OCI-LY1 (cell line): ENCODE results near the gene CRYM.
A peak's percentile ranks its signal among the peaks of the same experiment; 100 is the strongest.
"Not testable (repeated sequence)": the region's sequence is repeated elsewhere in the genome, so short reads cannot be mapped to it uniquely, and the experiment has no call there.

Experiments used
- H2AFZ ChIP-seq: fragments of 200-600 bp; sonication (generic), shearing (Covaris generic); 2 replicates; pipeline ENCODE4 v1.6.0; 2014; ENCODE audit warnings: antibody characterized with exemption, mild to moderate bottlenecking, low read length
- H3F3A ChIP-seq: fragments of 200-600 bp; sonication (generic), shearing (Covaris generic); 2 replicates; pipeline ENCODE4 v1.6.0; 2014; ENCODE audit warnings: mild to moderate bottlenecking, antibody characterized with exemption, low read length, moderate library complexity; ENCODE audit not compliant: insufficient read depth
- H3K27ac ChIP-seq: fragments of 200-600 bp; sonication (generic); 2 replicates; pipeline ENCODE4 v1.5.1; 2014; ENCODE audit warnings: low read length, mixed run types, mild to moderate bottlenecking, low read depth; ENCODE audit not compliant: poor library complexity, severe bottlenecking
- H3K27me3 ChIP-seq: fragments of 200-600 bp; sonication (generic); 2 replicates; pipeline ENCODE4 v1.6.0; 2014; ENCODE audit warnings: antibody characterized with exemption, mild to moderate bottlenecking, low read length, moderate library complexity; ENCODE audit not compliant: insufficient read depth
- H3K36me3 ChIP-seq: fragments of 200-600 bp; sonication (generic); 2 replicates; pipeline ENCODE4 v1.6.1; 2014; ENCODE audit warnings: mild to moderate bottlenecking, antibody characterized with exemption, low read length, moderate library complexity, mixed read lengths; ENCODE audit not compliant: insufficient read depth
- H3K4me1 ChIP-seq: fragments of 200-600 bp; sonication (generic); 2 replicates; pipeline ENCODE4 v1.5.1; 2014; ENCODE audit warnings: mild to moderate bottlenecking, low read length, moderate library complexity; ENCODE audit not compliant: insufficient read depth, severe bottlenecking
- H3K4me2 ChIP-seq: fragments of 200-600 bp; sonication (generic), shearing (Covaris generic); 2 replicates; pipeline ENCODE4 v1.6.1; 2014; ENCODE audit warnings: low read length
- H3K4me3 ChIP-seq: fragments of 200-600 bp; sonication (generic); 2 replicates; pipeline ENCODE4 v1.5.1; 2014; ENCODE audit warnings: low read length, low read depth, mild to moderate bottlenecking, mixed read lengths; ENCODE audit not compliant: poor library complexity, severe bottlenecking
- H3K79me2 ChIP-seq: fragments of 200-600 bp; shearing (Covaris generic); 2 replicates; pipeline ENCODE4 v1.6.1; 2016; ENCODE audit warnings: mixed run types, low read length, mixed read lengths; ENCODE audit not compliant: insufficient read depth
- H3K9ac ChIP-seq: fragments of 200-600 bp; sonication (generic), shearing (Covaris generic); 2 replicates; pipeline ENCODE4 v1.6.1; 2014; ENCODE audit warnings: mild to moderate bottlenecking, low read length, mixed read lengths
- H3K9me2 ChIP-seq: fragments of 200-600 bp; sonication (generic), shearing (Covaris generic); 2 replicates; pipeline ENCODE4 v1.6.1; 2014; ENCODE audit warnings: low read depth, mild to moderate bottlenecking, low read length, mixed read lengths
- H3K9me3 ChIP-seq: fragments of 200-600 bp; shearing (Covaris generic); 2 replicates; pipeline ENCODE4 v1.6.1; 2014; ENCODE audit warnings: low read length, mixed read lengths
- H4K20me1 ChIP-seq: fragments of 200-600 bp; sonication (generic), shearing (Covaris generic); 2 replicates; pipeline ENCODE4 v1.6.0; 2016; ENCODE audit warnings: mild to moderate bottlenecking, low read length; ENCODE audit not compliant: insufficient read depth
- EZH2 ChIP-seq: fragments of 200-600 bp; sonication (generic), shearing (Covaris generic); IDR thresholded peaks from 2 replicates; pipeline ENCODE4 v1.8.0; 2017; ENCODE audit warnings: borderline replicate concordance, mixed run types, mild to moderate bottlenecking, antibody characterized with exemption, low read length, moderate library complexity, mixed read lengths
- TF ChIP-seq, protein P1 (sequence below): fragments of 200-600 bp; sonication (generic), shearing (Covaris generic); IDR thresholded peaks from 2 replicates; pipeline ENCODE4 v1.5.1; 2017; ENCODE audit warnings: mild to moderate bottlenecking, antibody characterized with exemption, low read length, moderate library complexity, mixed read lengths

CRYM gene

DNA sequence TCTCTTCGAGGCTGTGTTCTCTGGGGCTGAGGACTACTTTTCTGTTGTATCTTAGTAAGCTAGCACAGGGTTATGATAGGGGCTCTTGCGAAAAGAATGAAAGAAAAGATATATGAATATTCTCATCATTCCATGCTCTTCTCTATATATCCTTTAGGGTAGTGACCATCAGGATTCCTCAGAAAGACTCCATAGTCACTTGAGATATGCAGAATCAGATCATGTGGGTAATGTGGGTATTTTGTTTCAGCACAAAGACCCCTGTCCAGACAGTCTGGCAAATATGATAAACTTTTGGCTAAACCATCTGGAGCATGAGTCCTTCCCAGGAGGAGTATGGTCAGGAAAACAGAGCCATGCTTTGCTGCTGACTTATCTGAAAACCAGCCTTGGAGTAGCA lies 21.5 kb downstream of the CRYM start:
- H2AFZ ChIP-seq, result no peak overlapping the region
- no peak for TF ChIP-seq EZH2
- TF ChIP-seq, protein P1, sequence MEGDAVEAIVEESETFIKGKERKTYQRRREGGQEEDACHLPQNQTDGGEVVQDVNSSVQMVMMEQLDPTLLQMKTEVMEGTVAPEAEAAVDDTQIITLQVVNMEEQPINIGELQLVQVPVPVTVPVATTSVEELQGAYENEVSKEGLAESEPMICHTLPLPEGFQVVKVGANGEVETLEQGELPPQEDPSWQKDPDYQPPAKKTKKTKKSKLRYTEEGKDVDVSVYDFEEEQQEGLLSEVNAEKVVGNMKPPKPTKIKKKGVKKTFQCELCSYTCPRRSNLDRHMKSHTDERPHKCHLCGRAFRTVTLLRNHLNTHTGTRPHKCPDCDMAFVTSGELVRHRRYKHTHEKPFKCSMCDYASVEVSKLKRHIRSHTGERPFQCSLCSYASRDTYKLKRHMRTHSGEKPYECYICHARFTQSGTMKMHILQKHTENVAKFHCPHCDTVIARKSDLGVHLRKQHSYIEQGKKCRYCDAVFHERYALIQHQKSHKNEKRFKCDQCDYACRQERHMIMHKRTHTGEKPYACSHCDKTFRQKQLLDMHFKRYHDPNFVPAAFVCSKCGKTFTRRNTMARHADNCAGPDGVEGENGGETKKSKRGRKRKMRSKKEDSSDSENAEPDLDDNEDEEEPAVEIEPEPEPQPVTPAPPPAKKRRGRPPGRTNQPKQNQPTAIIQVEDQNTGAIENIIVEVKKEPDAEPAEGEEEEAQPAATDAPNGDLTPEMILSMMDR, result no peak
- no peaks in the 10 kb centered on the region for H3F3A ChIP-seq
- H3K9me2 ChIP-seq, result no peaks in the 10 kb centered on the region
- H3K27ac ChIP-seq, result no peak overlapping the region
- H3K9ac ChIP-seq, result no peak overlapping the region
- no peaks in the 10 kb centered on the region for H3K36me3 ChIP-seq
- no peak overlapping the region for H3K4me2 ChIP-seq
- no peaks in the 10 kb centered on the region for H4K20me1 ChIP-seq
- no peak overlapping the region for H3K4me3 ChIP-seq
- peaks cover 4% of the 10 kb centered on the region; the same call in 1 of the 2 replicates for H3K27me3 ChIP-seq
- H3K9me3 ChIP-seq, result no peaks in the 10 kb centered on the region
- no peaks in the 10 kb centered on the region for H3K4me1 ChIP-seq
- no peaks in the 10 kb centered on the region for H3K79me2 ChIP-seq

DNA sequence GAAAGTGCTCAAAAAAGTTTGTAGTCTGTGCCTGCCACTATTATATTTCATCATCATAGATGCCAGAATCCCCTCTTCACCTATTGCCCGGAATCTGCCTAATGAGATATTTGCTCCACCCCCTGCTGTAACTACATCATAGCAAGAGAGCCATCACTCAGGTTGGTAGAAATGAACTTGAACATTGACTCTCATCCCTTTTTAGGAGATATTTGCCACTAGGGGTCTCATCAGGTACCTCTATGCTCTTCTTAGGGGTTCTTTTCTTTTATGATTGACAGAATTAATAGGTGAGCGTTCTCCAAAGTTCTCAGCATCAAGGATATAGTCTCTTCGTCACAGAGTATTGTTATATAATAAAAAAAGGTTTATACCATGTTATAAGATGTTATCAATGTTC lies 24.6 kb downstream of the CRYM start:
- no peaks in the 10 kb centered on the region for H3K4me1 ChIP-seq
- H3K36me3 ChIP-seq, result no peaks in the 10 kb centered on the region
- no peak overlapping the region for H3K4me3 ChIP-seq
- H3K4me2 ChIP-seq, result no peak overlapping the region
- H3K9me3 ChIP-seq, result no peaks in the 10 kb centered on the region
- no peaks in the 10 kb centered on the region for H3F3A ChIP-seq
- no peaks in the 10 kb centered on the region; the same call in 1 of the 2 replicates for H3K27me3 ChIP-seq
- no peaks in the 10 kb centered on the region for H3K79me2 ChIP-seq
- H3K9me2 ChIP-seq, result no peaks in the 10 kb centered on the region
- no peak overlapping the region for H2AFZ ChIP-seq
- H3K27ac ChIP-seq, result no peak overlapping the region
- TF ChIP-seq, protein P1, result peak; percentile 27; the same call in 1 of the 2 replicates
- no peak for TF ChIP-seq EZH2
- H3K9ac ChIP-seq, result no peak overlapping the region
- no peaks in the 10 kb centered on the region for H4K20me1 ChIP-seq

GRCh38 chr16:21250072-21250923 lies 27.8 kb downstream of the CRYM start:
- Histone ChIP-seq H4K20me1 (no peaks in the 10 kb centered on the region), H3K4me3 (no peak overlapping the region), H3K4me1 (no peaks in the 10 kb centered on the region), H3K9me2 (no peaks in the 10 kb centered on the region), H3K79me2 (no peaks in the 10 kb centered on the region), H3K4me2 (no peak overlapping the region), H3K27me3 (no peaks in the 10 kb centered on the region), H3K9me3 (no peaks in the 10 kb centered on the region), H3F3A (no peaks in the 10 kb centered on the region), H3K27ac (no peak overlapping the region), H3K9ac (no peak overlapping the region), H3K36me3 (no peaks in the 10 kb centered on the region), H2AFZ (no peak overlapping the region)
- TF ChIP-seq EZH2, result no peak
- TF ChIP-seq, protein P1, result no peak

GRCh38 chr16:21248179-21248578 lies 29.9 kb downstream of the CRYM start:
- H4K20me1 ChIP-seq, H3K9me3 ChIP-seq, H3F3A ChIP-seq, H3K4me3 ChIP-seq, H3K79me2 ChIP-seq, H3K4me1 ChIP-seq, H3K27ac ChIP-seq, H3K9ac ChIP-seq, H3K4me2 ChIP-seq, H3K36me3 ChIP-seq, H2AFZ ChIP-seq, H3K27me3 ChIP-seq, H3K9me2 ChIP-seq: not testable (repeated sequence)
